Kidney (tissue), 14 donors: ENCODE measurements around the gene HTR1D. TPM values are rescaled to one million over a fixed set of nuclear protein-coding genes. Genes with fewer than 3 reads are reported as not detected.

Experiments
- DNase-seq, 5 donors: peaks; one replicate each; pipeline ENCODE4 v3.0.0-alpha.2; 2013 to 2020
- FAIRE-seq: peaks from 2 replicates; lab custom pipeline; 2012; peaks lifted over from hg19 to GRCh38; lab: Jason Lieb, UNC
- H3K27ac ChIP-seq, 2 donors: one replicate each; pipeline ENCODE4 v1.7.0; 2013; ENCODE audit warnings: low read depth in 2 of 2, low read length in 2 of 2, inconsistent platforms in 1 of 2
- H3K27me3 ChIP-seq: one replicate; pipeline ENCODE4 v1.7.1; 2013; ENCODE audit warnings: low read length, inconsistent platforms; ENCODE audit not compliant: control insufficient read depth, insufficient read depth
- H3K36me3 ChIP-seq, 3 donors: one replicate each; pipeline versions ENCODE4 v1.7.0 to v1.7.1; 2013; ENCODE audit warnings: low read length in 3 of 3, control low read depth in 1 of 3, inconsistent platforms in 1 of 3; ENCODE audit not compliant: insufficient read depth in 3 of 3, control insufficient read depth in 2 of 3
- H3K4me1 ChIP-seq, 3 donors: one replicate each; pipeline versions ENCODE4 v1.7.0 to v1.7.1; 2013; ENCODE audit warnings: low read length in 3 of 3, inconsistent platforms in 1 of 3, low read depth in 1 of 3; ENCODE audit not compliant: control insufficient read depth in 2 of 3, insufficient read depth in 2 of 3
- H3K4me3 ChIP-seq, 3 donors: one replicate each; pipeline versions ENCODE4 v1.7.0 to v1.8.1; 2013; ENCODE audit warnings: low read length in 3 of 3, control low read depth in 1 of 3, inconsistent platforms in 1 of 3
- H3K9ac ChIP-seq, 3 donors: one replicate each; pipeline versions ENCODE4 v1.7.0 to v1.7.1; 2013; ENCODE audit warnings: low read length in 3 of 3, control low read depth in 1 of 3, inconsistent platforms in 1 of 3
- H3K9me3 ChIP-seq, 3 donors: one replicate each; pipeline versions ENCODE4 v1.7.0 to v1.7.1; 2013; ENCODE audit warnings: low read length in 3 of 3, control low read depth in 1 of 3, inconsistent platforms in 1 of 3; ENCODE audit not compliant: control insufficient read depth in 2 of 3, insufficient read depth in 1 of 3
- CTCF ChIP-seq: IDR thresholded peaks from 3 replicates; pipeline ENCODE4 v1.5.1; 2012; ENCODE audit warnings: mild to moderate bottlenecking, moderate library complexity, borderline replicate concordance; ENCODE audit not compliant: insufficient read depth; ENCODE audit errors: extremely low read depth
- intact Hi-C: fragments of 100-400 bp; cut with DNase I; formaldehyde crosslinking; loops from one replicate; pipeline ENCODE4 v1.11.1; 2022
- polyA plus RNA-seq: library from polyadenylated mRNA; stranded (reverse); fragments of 350-450 nt; fragmentation: Illumina TruSeq; extraction: RNeasy Lipid Tissue Mini Kit (QIAGEN cat#74804); gene quantifications from one replicate; pipeline ENCODE4 v1.2.3, GENCODE V29; 2014; ENCODE audit warnings: low read depth, low replicate concordance; ENCODE audit not compliant: insufficient read depth
- total RNA-seq: library from RNA; stranded (reverse); fragmentation: NEBNext Ultra II Directional; extraction: Animal tissue kit (Norgen Biotek cat#: 25700); gene quantifications from one replicate; pipeline ENCODE4 v1.2.1, GENCODE V29; 2021
- donor health status: control.
- donor health status: control.
- donor health status: control.
- donor health status: control.
- donor health status: control.
- donor health status: DM: yes; HTN: yes; CAD: no.
- donor health status: Normal renal cell carcinoma (clear cell type).

Gene HTR1D
- total and polyA plus RNA-seq, 2 donors from 2014 or later, result 0.09 TPM; not detected in 1

GRCh38 chr1:23156940-23157339 lies 60.4 kb downstream of the HTR1D start:
- intact Hi-C loops, result no loop called here
- no peaks in the 10 kb centered on the region for H3K9me3 ChIP-seq
- DNase-seq (no peak), FAIRE-seq (no peak)
- no peak overlapping the region for H3K4me3 ChIP-seq
- peaks cover 0 to 5% (median 5%) of the 10 kb centered on the region in 3 donors for H3K4me1 ChIP-seq
- no peak overlapping the region for H3K9ac ChIP-seq
- H3K27me3 ChIP-seq, result no peaks in the 10 kb centered on the region
- H3K27ac ChIP-seq, result no peak overlapping the region
- no peak for TF ChIP-seq CTCF
- H3K36me3 ChIP-seq, result no peaks in the 10 kb centered on the region

- H3K27me3 ChIP-seq, result no peaks in the 10 kb centered on the region
- H3K4me1 ChIP-seq, result peaks cover 0 to 5% (median 4%) of the 10 kb centered on the region in 3 donors
- intact Hi-C loops, result no loop called here
- no peak for TF ChIP-seq CTCF
- no peak overlapping the region for H3K4me3 ChIP-seq
- DNase-seq (no peak), FAIRE-seq (no peak)
- no peaks in the 10 kb centered on the region for H3K36me3 ChIP-seq
- H3K27ac ChIP-seq, result no peak overlapping the region
- no peak overlapping the region for H3K9ac ChIP-seq
- no peaks in the 10 kb centered on the region for H3K9me3 ChIP-seq
These were observed 64.2 kb downstream of the HTR1D start for GRCh38 chr1:23152966-23153684.

- H3K4me3 ChIP-seq, result no peak overlapping the region
- no peak overlapping the region for H3K27ac ChIP-seq
- intact Hi-C loops, result no loop called here
- DNase-seq (no peak), FAIRE-seq (no peak)
- no peaks in the 10 kb centered on the region for H3K27me3 ChIP-seq
- H3K36me3 ChIP-seq, result no peaks in the 10 kb centered on the region
- H3K4me1 ChIP-seq, result peaks cover 0 to 4% (median 3%) of the 10 kb centered on the region in 3 donors
- TF ChIP-seq CTCF, result no peak
- H3K9me3 ChIP-seq, result no peaks in the 10 kb centered on the region
- H3K9ac ChIP-seq, result no peak overlapping the region
These were observed 66.6 kb downstream of the HTR1D start for GRCh38 chr1:23150742-23151141.
